HG03558 (cell line): ENCODE measurements around the gene MBIP.
"Not testable (repeated sequence)": the region's sequence is repeated elsewhere in the genome, so short reads cannot be mapped to it uniquely, and the experiment has no call there.

Source experiments
- ATAC-seq: cut with Tn5 transposase; IDR thresholded peaks from one replicate; pipeline ENCODE4 v1.9.1; 2021; ENCODE audit warnings: moderate number of reproducible peaks; ENCODE audit not compliant: unreplicated experiment; ENCODE audit errors: extremely low read depth

MBIP gene, protein sequence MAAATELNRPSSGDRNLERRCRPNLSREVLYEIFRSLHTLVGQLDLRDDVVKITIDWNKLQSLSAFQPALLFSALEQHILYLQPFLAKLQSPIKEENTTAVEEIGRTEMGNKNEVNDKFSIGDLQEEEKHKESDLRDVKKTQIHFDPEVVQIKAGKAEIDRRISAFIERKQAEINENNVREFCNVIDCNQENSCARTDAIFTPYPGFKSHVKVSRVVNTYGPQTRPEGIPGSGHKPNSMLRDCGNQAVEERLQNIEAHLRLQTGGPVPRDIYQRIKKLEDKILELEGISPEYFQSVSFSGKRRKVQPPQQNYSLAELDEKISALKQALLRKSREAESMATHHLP

DNA sequence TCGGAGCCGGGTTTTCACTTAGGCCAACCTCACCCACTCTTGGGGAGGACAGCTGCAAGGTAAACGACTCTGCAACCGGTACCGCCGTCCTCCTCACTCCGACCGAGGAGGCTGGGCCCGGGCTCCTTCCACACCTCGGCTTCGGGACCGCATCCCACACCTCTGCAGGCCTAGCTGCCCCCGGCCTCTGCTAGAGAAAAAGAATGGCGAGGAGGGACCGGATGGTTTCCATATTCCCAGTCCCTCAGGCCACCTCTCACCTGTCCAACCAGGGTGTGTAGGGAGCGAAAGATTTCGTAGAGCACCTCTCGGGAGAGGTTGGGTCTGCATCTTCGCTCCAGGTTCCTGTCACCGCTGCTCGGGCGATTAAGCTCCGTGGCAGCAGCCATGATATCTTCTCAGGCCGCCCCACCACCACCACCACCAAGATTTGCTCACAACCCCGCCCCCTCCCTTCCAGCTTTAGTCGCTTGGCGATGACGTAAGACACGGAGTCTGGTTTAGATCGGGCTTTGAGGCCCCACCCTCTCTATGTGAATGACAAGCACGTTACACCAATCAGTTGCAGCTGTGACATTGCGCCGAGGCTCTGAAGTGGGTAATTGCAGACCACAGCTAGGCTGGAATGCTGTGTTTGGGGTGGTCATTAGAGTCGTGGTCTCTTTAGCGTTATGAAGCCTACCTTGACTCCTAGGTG, at the start of gene MBIP:
Gene MBIP (minus strand): TSS at position 438 of the 697 bp plus-strand sequence. CDS start 49 bp downstream, at position 389.
- ATAC-seq, result peak; percentile 97

DNA sequence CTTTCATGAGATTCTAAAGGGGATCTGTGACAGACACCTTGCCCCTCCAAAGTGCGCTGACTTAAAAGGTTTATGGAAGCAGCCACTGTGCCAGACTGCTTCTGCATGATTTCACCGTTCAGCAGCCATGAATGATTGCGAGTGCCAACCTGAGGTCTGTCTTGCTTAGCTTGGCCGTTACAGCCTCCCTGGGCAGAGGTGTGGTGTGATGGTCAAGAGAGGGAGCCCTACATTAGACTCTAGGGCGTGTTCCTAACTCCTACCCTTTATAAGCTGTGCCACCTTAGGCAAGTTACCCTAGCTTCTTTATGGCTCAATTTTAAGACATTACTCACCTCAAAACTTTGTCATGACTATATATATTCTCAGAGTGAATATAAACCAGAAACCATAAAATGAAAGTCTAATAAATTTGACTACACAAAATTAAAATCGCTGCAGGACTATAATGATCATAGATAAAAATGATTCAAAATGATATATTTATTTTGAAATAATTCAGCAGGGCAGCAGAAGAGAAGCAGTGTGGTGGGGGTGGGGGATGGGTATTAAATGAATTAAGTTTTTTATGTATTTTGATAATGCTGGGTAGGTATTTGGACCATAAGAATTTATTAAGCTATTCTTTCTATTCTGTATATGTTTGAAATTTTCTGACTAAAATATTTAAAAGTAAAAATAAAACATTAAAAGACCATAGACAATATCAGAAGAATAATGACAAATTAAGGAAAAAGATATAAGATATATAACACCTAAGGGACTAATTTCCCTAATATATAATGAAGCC, 47.7 kb upstream of the MBIP start:
- ATAC-seq, result no peak

DNA sequence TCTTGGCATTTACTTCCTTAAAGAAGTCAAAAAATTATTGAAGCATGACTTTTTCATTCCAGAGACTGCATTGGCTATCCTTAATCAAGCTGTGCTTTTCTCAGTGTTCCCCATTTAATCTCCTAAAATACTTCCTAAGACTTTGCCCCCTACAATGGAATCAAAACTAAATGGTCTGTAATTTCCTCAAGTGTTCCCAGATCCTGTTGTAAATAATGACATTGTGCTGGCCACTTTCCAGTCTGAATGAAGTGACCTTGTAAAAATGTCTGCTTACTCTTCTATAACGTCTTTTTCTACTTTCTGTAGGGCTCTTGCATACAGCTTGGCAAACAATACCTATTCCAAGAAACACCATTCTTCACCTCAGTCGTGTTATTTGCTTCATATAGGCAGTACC, 45.3 kb upstream of the MBIP start:
- ATAC-seq, result no peak

DNA sequence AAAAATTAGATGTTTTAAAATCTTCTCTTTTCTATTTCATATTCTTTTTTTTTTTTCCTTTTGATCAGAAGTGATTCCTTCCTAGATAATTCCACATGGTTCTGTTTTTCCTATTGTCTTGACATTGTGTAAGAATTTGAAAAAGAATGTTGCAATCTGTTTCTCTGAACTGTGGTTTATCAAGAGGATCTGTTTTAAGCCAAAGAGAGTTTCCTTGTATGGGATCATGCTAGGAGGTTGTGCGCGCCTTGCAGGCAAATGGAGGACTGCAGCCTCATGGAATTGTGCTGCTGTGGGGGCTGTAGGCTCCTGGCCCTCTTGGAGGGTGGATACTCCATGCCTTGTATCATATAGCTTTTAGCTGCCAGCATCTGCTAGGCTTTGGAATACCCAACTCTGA, 43.3 kb upstream of the MBIP start:
- no peak for ATAC-seq

DNA sequence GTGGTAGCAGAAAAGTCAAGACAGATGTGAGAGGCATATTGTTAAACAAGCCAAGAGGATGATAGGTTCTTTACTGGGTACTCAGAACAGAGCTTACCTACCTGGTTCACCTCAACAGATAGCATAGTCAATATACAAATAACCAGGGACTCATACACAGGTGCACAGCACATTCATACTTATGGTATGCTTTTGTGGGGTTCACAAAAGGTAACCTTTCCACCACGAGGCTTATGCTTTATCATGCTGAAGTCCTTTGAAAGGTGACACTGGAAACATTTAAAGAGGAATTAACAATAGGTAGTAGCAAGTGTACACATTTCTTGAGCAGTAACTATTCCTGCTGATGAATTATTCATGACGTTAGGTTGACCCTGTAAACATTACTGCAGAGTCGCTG, 42.2 kb upstream of the MBIP start:
- no peak for ATAC-seq

DNA sequence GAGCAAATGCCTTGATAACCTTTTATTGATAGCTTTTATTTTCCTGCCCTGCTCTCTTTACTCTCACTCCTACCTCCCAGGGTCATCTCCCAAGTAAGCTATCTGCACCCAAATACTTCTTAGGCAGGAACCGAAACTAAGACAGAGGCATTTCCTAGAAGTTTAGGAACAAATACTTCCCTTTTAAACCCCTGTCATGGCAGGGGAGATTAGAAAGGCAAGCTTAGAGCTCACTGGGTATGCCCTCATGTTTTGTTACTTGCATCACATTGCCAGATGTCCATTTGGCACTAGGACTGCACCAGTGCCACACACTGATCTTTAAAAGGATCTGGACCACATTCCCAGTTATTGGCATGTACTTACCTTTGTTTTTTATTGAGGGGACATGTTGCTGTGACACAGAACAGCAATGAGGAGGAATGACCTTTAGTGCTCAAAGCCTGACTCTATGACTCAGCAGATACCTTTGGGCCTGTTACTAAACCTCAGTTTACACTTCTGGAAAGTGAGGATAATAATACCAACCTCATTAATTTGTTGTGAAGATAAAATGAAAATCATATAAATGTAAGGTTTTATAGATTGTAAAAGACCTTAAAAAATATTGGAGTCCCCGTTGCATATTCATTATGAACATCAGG, 40.9 kb upstream of the MBIP start:
- ATAC-seq, result no peak

DNA sequence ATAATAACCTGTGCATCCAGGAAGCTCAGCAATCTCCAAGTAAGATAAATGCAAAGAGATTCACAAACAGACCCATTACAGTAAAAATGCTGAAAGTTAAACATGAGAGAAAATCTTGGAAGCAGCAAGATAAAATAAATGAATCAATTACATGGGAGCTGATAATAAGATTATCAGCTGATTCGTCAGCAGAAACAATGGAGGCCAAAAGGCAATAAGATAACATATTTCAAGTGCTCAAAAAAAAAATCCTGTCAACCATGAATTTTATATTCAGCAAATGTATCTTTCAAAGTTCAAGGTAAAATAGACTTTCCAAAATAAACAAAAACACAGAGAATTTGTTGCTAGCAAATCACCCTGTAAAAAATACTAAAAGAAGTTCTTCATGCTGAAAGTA, 36.4 kb upstream of the MBIP start:
- no peak for ATAC-seq

DNA sequence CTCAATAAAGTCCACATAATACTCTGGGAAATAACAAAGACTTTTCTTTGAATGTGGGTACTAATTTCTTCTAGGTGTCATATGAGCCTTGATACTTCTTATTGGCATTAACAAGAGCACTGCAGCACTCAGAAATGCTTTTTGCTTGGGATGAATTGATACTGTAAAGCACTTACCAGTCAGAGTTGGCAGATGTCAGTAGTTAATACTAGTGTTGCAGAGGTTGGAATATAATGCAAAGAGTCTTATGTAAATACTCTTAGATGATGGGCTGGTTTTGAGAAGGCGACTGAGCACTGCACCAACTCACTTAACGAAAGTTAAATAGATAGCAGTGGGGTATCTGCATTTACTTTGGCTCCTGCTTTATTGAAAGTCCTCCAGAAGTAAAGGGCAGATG, 25.6 kb upstream of the MBIP start:
- ATAC-seq, result no peak

DNA sequence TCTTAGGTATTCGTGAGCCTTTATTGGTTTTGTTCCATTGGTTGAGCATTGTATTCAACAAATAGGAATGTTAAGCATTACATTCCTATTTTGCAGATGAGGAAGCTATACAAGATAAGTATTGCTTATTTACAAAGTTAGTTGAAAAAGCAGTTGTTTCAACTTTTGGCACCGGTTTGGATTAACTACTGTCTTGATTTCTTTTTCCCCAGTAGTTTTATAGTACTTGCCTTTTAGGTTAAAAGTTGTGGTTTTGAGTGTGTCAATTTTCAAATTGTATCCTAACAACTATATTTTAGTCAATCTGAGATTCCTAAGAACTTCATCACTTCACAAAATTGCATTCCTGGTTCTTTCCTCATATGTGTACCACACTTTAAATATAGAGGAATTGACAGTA, 23.8 kb upstream of the MBIP start:
- ATAC-seq, result no peak

DNA sequence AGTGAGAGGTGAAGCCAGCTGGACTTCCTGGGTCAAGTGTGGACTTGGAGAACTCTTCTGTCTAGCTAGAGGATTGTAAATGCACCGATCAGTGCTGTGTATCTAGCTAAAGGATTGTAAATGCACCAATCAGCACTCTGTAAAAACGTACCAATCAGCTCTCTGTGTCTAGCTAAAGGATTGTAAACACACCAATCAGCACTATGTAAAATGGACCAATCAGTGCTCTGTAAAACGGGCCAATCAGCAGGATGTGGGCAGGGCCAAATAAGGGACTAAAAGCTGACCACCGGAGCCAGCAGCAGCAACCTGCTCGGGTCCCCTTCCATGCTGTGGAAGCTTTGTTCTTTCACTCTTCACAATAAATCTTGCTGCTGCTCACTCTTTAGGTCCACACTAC, 21.4 kb upstream of the MBIP start:
- ATAC-seq, result not testable (repeated sequence)

DNA sequence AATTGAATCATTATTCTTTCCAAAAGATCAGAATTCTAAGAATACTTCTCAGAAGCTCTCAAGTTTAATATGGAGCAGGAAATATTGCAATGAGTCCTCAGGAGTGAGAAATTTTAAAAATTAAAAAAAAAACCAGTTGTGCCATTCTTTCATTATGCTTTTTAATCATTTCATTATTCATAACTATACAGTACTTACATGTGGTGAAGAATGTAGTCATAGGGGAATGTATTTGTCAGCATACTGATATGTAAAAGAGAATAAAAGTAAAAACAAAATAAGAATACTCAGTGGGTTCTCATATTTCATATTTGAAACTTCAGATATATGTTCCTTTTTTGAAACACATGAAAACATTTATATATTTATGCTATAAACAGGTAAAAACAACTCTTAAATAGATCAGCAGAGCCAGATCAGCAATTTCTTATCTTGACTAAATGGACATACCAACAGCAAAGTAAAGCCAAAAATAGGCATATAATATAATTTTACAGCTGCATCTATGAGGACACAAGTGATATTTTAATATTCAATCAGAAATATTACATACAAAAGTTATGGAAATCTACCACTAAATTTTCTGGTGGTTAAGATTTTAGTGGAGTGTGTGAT, 19.9 kb upstream of the MBIP start:
- ATAC-seq, result no peak

DNA sequence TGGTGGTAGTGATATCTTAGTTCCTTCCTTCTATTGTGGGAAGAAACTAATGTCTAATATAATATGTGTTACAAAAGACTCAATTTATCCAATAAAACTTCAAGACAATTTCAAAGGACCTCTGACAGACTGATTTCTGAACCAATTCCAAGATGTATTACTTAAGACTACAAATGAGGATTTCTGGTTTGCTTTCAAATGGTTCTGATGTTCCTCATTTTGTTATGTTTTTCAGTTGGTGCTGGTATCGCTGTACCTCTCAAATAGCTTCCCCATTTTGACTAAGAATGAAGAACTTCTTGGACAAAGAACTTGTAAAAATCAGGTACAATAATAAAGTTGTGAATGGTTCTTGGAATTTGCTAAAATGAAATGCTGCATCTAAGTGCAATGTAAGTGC, 19.4 kb upstream of the MBIP start:
- ATAC-seq, result no peak

DNA sequence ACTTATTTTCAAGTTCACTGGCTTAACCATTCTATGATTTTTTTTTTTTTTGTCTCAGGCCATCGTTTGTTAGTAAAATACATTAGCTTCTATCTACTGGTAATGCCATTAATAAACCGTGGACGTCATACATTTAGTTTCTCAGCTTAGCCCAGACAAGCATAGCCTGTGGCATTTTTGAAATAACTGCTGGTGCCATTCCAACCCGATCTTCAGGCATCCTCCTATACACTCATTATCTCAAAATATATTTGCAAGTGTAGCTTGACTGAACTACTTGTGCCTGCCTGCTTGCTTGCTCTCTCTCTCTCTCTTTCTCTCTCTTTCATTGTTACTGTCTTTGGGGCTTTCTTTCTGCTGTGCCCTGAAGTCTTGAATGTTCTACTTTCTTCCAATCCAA, 12.7 kb upstream of the MBIP start:
- no peak for ATAC-seq

DNA sequence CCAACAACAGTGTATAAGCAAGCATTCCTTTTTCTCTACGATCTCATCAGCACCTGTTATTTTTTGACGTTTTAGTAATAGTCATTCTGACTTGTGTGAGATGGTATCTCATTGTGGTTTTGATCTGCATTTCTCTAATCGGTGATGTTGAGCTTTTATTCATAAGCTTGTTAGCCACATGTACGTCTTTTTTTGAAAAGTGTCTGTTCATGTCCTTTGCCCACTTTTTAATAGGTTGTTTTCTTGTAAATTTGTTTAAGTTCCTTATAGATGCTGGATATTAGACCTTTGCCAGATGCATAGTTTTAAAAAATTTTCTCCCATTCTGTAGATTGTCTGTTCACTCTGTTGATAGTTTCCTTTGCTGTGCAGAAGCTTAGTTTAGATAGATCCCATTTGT, 7.1 kb upstream of the MBIP start:
- not testable (repeated sequence) for ATAC-seq

DNA sequence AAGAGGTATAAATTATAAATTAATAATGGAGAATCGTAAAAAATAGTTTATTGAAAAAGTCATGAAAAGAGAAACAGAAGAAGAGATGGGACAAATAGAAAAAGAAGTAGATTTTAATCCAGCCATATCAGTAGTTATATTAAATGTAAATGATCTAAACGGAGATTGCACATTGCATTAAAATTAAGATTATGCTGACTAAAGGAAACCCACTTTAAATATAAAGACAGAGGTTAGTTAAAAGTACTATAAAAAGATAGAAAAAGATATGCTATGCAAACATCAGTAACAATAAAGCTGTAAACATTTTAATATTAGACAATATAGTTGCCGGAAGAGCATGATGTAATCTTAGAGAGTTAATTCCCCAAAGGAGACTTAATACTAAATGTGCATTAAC, 5.4 kb upstream of the MBIP start:
- no peak for ATAC-seq

DNA sequence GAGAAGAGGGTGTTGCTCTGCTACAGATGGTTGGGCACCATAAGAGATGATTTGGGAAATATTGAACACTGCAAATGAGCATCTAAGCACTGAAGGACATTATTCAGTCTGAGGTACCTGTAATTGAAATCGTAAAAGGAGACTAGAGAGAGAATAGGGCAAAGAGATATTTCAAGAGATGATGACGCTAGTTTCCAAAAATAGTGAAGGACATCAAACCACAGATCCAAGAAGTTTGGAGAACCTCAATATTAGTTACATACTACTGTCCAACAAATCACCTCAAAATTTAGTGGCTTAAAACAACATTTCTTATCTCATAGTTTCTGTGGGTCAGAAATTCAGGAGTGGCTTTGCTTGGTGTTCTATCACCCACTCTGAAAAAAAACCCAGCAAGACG, 4.5 kb upstream of the MBIP start:
- no peak for ATAC-seq

DNA sequence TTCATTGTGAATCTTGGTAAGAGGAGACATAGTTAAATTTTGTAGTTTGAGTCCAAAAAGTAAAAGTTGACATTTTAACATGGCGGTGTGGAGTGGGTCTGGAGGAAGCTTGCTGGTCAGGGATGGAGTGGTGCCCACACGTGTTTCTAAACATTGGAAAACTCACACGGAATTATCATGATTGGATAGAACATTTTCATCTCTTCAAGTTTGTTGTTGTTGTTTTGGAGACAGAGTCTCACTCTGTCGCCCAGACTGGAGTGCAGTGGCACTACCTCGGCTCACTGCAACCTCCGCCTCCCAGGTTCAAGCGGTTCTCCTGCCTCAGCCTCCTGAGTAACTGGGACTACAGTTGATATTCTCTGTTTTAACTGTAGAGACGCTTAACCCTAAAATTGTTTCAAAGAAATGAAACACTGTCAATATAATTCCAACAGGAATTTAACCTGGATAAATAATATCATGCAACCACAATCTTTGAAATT, 502 bp upstream of the MBIP start:
- no peak for ATAC-seq

DNA sequence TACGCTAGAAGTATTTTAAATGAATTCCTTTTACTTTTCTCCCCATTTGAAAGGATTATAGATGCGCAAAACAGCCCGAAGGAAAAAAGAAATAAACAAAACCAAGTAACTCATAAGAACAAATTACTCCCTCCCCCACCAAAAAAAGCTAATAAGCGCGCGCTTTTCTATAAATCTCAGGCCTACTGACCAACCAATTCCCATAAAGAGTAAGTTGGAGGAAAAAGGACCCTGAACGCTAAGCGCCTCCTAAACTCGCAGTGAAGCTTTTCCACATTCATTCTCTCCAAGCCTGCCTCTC, 588 bp downstream of the MBIP start:
- ATAC-seq, result no peak

DNA sequence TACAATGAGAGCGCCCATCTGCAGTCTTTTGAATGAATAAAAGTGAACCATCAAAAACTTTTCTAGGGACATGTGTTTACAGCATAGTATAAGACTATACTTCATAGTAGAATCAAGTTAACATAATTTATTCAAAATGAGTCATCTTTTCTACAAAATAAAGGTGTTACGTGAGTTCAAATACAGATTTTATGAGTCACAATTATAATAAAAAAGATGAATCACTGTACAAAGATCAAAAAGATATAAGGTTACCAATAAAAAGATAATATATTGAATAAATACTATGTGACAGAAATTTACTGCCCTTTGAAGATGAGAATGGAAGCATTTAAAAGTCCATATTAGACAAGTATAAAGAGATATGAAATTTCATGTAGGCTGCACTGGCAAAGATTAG, 2.8 kb downstream of the MBIP start:
- no peak for ATAC-seq

DNA sequence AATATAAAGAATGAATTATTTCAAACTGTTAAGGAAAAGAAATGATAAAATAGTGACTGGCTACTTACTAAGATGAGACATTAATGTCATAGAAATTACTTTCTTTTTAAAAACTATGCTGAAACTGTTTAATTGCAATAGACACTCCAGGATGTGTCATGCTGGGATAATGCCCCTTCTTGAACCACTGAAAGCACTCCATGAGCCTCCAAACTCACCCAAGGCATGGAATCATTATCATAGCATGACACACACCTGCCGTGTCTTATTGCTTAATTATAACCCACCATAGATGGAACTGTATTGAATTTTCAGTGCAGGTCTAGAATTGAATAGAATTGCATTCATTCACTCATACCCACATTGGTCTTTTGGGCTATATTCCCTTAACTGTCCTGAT, 4.3 kb downstream of the MBIP start:
- no peak for ATAC-seq
